Ishikawa (cell line): Measurements from ENCODE around the gene ECEL1.

Experiments used
- CEBPB ChIP-seq: IDR thresholded peaks from 2 replicates; pipeline ENCODE4 v1.6.1; 2012
- CREB1 ChIP-seq: IDR thresholded peaks from 2 replicates; pipeline ENCODE4 v1.6.1; 2012; ENCODE audit warnings: low read depth
- EGR1 ChIP-seq: IDR thresholded peaks from 2 replicates; pipeline ENCODE4 v1.6.1; 2012
- EP300 ChIP-seq: IDR thresholded peaks from 2 replicates; pipeline ENCODE4 v1.6.1; 2012; ENCODE audit warnings: borderline replicate concordance
- FOXM1 ChIP-seq: IDR thresholded peaks from 2 replicates; pipeline ENCODE4 v1.6.1; 2012; ENCODE audit warnings: low read depth, borderline replicate concordance
- NFIC ChIP-seq: IDR thresholded peaks from 2 replicates; pipeline ENCODE4 v1.6.1; 2012
- RAD21 ChIP-seq: IDR thresholded peaks from 2 replicates; pipeline ENCODE4 v1.6.1; 2012; ENCODE audit warnings: low read depth
- TAF1 ChIP-seq: IDR thresholded peaks from 2 replicates; pipeline ENCODE4 v1.6.1; 2012; ENCODE audit warnings: low read depth, mild to moderate bottlenecking
- TCF12 ChIP-seq: IDR thresholded peaks from 2 replicates; pipeline ENCODE4 v1.6.1; 2012; ENCODE audit warnings: low read depth
- TEAD4 ChIP-seq: IDR thresholded peaks from 2 replicates; pipeline ENCODE4 v1.6.1; 2012
- YY1 ChIP-seq: IDR thresholded peaks from 2 replicates; pipeline ENCODE4 v1.6.1; 2012; ENCODE audit warnings: low read depth
- ZBTB7A ChIP-seq: IDR thresholded peaks from 2 replicates; pipeline ENCODE4 v1.6.1; 2012; ENCODE audit warnings: low read depth
- TF ChIP-seq, protein P1 (sequence below): IDR thresholded peaks from 2 replicates; pipeline ENCODE4 v1.6.1; 2012; ENCODE audit warnings: low read depth, mild to moderate bottlenecking
- TF ChIP-seq, protein P2 (sequence below): IDR thresholded peaks from 2 replicates; pipeline ENCODE4 v1.6.1; 2012
- TF ChIP-seq, protein P3 (sequence below): IDR thresholded peaks from 2 replicates; pipeline ENCODE4 v1.6.1; 2012

The ECEL1 gene

DNA sequence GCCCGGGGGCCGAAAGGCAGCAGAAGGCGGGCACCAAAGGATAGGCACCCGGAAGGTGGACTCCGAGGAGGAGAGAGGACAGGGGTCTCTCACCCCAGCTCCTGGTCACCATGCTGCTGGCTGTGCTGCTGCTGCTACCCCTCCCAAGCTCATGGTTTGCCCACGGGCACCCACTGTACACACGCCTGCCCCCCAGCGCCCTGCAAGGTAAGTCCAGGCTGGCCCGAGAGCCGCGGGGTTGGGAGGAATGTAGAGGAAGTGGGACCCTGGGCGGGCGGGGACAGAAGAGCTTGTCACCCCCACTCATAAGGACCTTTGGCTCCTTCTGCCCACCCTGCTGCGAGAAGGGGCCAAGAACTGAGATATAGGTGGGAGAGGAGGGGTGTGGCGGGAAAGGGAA, 32.9 kb upstream of the ECEL1 start:
- TF ChIP-seq, protein P1, sequence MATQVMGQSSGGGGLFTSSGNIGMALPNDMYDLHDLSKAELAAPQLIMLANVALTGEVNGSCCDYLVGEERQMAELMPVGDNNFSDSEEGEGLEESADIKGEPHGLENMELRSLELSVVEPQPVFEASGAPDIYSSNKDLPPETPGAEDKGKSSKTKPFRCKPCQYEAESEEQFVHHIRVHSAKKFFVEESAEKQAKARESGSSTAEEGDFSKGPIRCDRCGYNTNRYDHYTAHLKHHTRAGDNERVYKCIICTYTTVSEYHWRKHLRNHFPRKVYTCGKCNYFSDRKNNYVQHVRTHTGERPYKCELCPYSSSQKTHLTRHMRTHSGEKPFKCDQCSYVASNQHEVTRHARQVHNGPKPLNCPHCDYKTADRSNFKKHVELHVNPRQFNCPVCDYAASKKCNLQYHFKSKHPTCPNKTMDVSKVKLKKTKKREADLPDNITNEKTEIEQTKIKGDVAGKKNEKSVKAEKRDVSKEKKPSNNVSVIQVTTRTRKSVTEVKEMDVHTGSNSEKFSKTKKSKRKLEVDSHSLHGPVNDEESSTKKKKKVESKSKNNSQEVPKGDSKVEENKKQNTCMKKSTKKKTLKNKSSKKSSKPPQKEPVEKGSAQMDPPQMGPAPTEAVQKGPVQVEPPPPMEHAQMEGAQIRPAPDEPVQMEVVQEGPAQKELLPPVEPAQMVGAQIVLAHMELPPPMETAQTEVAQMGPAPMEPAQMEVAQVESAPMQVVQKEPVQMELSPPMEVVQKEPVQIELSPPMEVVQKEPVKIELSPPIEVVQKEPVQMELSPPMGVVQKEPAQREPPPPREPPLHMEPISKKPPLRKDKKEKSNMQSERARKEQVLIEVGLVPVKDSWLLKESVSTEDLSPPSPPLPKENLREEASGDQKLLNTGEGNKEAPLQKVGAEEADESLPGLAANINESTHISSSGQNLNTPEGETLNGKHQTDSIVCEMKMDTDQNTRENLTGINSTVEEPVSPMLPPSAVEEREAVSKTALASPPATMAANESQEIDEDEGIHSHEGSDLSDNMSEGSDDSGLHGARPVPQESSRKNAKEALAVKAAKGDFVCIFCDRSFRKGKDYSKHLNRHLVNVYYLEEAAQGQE = no peak
- TF ChIP-seq EGR1 = no peak
- TF ChIP-seq CEBPB = no peak
- no peak for TF ChIP-seq TAF1
- TF ChIP-seq TCF12 = no peak
- TF ChIP-seq, protein P2, sequence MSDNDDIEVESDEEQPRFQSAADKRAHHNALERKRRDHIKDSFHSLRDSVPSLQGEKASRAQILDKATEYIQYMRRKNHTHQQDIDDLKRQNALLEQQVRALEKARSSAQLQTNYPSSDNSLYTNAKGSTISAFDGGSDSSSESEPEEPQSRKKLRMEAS = no peak
- TF ChIP-seq CREB1 = no peak
- TF ChIP-seq NFIC = no peak
- no peak for TF ChIP-seq EP300
- TF ChIP-seq ZBTB7A = no peak
- TF ChIP-seq FOXM1 = no peak
- no peak for TF ChIP-seq YY1
- TF ChIP-seq, protein P3, sequence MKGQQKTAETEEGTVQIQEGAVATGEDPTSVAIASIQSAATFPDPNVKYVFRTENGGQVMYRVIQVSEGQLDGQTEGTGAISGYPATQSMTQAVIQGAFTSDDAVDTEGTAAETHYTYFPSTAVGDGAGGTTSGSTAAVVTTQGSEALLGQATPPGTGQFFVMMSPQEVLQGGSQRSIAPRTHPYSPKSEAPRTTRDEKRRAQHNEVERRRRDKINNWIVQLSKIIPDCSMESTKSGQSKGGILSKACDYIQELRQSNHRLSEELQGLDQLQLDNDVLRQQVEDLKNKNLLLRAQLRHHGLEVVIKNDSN = no peak
- TF ChIP-seq TEAD4 = no peak

DNA sequence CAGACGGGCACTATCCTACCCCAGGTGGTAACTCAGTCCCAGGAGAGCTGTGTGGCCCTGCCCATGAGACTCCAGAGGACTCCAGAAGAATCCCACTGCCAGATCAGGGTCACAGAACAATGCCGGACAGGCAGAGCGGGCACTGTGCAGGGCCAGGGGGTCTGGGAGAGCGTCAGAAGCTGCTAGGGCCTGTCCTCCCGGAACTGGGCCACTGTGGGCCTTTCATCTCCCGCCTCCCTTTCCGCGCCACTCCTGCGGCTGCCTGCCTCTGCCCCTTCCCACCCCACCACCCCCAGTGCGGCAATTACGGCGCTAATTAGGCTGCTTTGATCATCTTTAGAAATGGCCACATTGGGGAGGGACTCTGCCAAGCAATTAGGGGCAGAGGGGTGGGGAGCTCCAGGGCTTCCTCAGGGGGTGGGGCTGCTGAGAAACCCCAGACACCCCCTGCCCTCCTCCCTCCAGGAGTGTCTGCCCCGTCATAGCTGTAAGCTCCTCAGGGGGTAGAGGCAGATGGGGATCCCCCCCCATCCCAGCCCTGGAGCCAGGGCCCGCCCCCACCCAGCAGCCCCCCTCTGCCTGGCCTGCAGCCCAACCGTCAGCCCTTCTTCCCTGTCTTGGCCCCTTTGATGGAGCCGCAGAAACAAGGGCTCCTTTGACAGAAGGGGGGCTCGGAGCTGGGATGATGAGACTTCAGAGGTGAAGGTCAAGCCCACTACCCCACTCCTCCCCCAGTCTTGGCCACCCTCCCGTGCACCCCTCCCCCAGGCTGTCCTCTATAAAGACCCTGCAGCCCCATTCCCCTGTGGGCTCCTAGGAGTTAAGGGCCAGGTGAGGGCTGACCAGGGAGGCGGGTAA, 32.2 kb upstream of the ECEL1 start, which contains the start of gene PRSS56:
TSS of gene PRSS56 (plus strand) at position 808 of the 858 bp plus-strand sequence. CDS start 211 bp downstream, outside the sequence.
- TF ChIP-seq TAF1 = no peak
- TF ChIP-seq RAD21 = no peak
- no peak for TF ChIP-seq CREB1
- TF ChIP-seq TEAD4 = no peak
- no peak for TF ChIP-seq CEBPB

DNA sequence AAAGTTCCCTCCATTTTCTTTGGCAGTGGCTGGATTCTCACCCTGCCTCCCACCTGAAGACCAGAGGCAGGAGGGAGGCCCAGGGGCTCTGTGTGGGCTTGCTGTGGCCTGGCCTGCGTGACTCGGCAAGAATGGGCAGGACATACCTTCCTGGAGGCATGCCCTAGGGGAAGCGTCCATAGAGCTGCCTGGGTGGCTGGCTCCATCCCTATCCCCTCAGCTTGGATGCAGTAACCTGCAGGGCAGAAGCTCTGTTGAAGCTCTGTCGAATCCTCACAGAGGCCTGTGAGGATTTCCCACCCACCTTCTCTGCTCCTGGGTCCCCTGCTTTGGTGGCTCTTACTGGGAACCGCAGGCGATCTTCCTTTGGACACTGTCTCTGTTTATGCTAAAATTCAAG, 31.2 kb upstream of the ECEL1 start:
- no peak for TF ChIP-seq TAF1
- TF ChIP-seq YY1 = no peak
- no peak for TF ChIP-seq TCF12
- TF ChIP-seq, protein P2 = no peak
- no peak for TF ChIP-seq EP300
- TF ChIP-seq NFIC = no peak
- no peak for TF ChIP-seq TEAD4

DNA sequence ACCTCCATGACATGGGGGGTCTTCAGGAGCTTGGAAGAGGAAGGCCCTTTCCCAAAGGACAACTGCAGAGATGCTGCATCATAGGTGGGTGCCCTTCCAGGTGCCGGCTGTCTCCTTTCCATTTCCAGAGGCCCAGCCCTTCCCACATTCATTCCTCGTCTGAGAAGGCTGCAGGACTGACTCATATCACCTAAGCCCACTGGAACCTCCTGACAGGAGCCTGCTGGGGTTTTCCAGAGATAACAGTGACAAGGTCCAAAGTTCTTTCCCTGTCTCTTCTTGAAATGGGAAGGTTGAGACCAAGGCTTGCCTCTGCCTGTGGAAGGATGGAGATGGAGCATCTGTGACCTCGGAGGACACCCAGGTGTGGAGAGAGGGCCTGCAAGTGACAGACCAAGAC, 28.9 kb upstream of the ECEL1 start:
- TF ChIP-seq TEAD4 = no peak
- TF ChIP-seq NFIC = no peak
- TF ChIP-seq, protein P3 = no peak
- no peak for TF ChIP-seq TAF1
- TF ChIP-seq, protein P2 = no peak

DNA sequence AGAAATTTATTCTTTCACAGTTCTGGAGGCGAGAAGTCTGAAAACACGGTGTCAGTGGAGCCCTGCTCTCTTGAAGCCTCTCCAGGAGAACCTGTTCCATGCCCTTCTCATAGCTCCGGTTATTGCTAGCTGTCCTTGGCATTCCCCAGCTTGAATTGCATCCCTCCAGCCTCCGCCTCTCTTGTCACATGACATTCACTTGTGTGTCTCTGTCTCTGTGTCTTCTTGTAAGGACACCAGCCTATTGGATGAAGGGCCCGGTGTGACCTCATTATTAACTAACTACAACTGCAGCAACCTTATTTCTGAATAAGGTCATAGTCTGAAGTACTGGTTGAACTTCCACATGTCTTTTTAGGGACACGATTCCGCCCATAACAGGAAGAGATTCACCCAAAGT, 28.0 kb upstream of the ECEL1 start:
- TF ChIP-seq NFIC (no peak), TAF1 (no peak), TEAD4 (no peak), YY1 (no peak), RAD21 (no peak), CREB1 (no peak), FOXM1 (no peak), CEBPB (no peak), EP300 (no peak), EGR1 (no peak), ZBTB7A (no peak), TCF12 (no peak)
- TF ChIP-seq, protein P3 = no peak; the same call in 1 of the 2 replicates
- TF ChIP-seq, protein P2 = no peak
- TF ChIP-seq, protein P1 = no peak
